K562 (cell line): ENCODE results near the gene KRTAP2-3. TPM values are rescaled to one million over a fixed set of nuclear protein-coding genes. Genes with fewer than 3 reads are reported as not detected.

ENCODE experiments used
- ARID2 ChIP-seq: fragments of 450-650 bp; IDR thresholded peaks from 2 replicates; pipeline ENCODE4 v1.6.1; 2017; ENCODE audit warnings: antibody characterized with exemption, mild to moderate bottlenecking
- ATF6 ChIP-seq: sonication (generic); formaldehyde crosslinking; IDR thresholded peaks from 2 replicates; pipeline ENCODE4 v1.4.0; 2020; ENCODE audit warnings: mild to moderate bottlenecking, missing genetic modification reagents
- CBX2 ChIP-seq: fragments of 200-600 bp; sonication (generic); IDR thresholded peaks from one replicate; pipeline ENCODE4 v1.6.1; 2012; ENCODE audit warnings: mild to moderate bottlenecking, low read length, inconsistent platforms; ENCODE audit not compliant: insufficient read depth, poor library complexity, severe bottlenecking
- CBX8 ChIP-seq: fragments of 200-600 bp; sonication (generic); IDR thresholded peaks from 2 replicates; pipeline ENCODE4 v1.6.1; 2012; ENCODE audit warnings: borderline replicate concordance, mixed run types, low read depth, mild to moderate bottlenecking, moderate library complexity, mixed read lengths, low read length, control low read depth, inconsistent platforms; ENCODE audit not compliant: poor library complexity, severe bottlenecking; ENCODE audit errors: extremely low read depth
- DPF2 ChIP-seq: fragments of 450-650 bp; IDR thresholded peaks from 2 replicates; pipeline ENCODE4 v1.6.1; 2016
- EWSR1 ChIP-seq: fragments of 450-650 bp; IDR thresholded peaks from 2 replicates; pipeline ENCODE4 v1.6.1; 2018; ENCODE audit warnings: borderline replicate concordance, mild to moderate bottlenecking, low read depth, moderate library complexity; ENCODE audit not compliant: partially characterized antibody
- GTF2E2 ChIP-seq: fragments of 200-800 bp; sonication (Bioruptor generic); IDR thresholded peaks from 2 replicates; pipeline ENCODE4 v1.6.1; 2016; ENCODE audit warnings: missing genetic modification characterization, missing compliant biosample characterization
- HNRNPUL1 ChIP-seq: fragments of 200-400 bp; formaldehyde crosslinking; IDR thresholded peaks from 2 replicates; pipeline ENCODE4 v1.6.1; 2017; ENCODE audit warnings: low read length
- MAZ ChIP-seq, 2 experiments: fragments of 450-650 bp in 1 of 2; sonication (generic) in 1 of 2; formaldehyde crosslinking; IDR thresholded peaks in 1 of 2; conservative IDR thresholded peaks in 1 of 2; 2 replicates each; pipeline versions ENCODE4 v1.4.0 to v1.5.0; 2020; ENCODE audit warnings: mild to moderate bottlenecking in 1 of 2, missing genetic modification reagents in 1 of 2
- NUFIP1 ChIP-seq: fragments of 450-650 bp; IDR thresholded peaks from 2 replicates; pipeline ENCODE4 v1.6.1; 2018; ENCODE audit not compliant: partially characterized antibody
- PBX2 ChIP-seq, 2 experiments: IDR thresholded peaks in 1 of 2; conservative IDR thresholded peaks in 1 of 2; 2 replicates each; pipeline ENCODE4 v1.6.1; 2016; ENCODE audit warnings: low read depth in 2 of 2, mild to moderate bottlenecking in 1 of 2, missing compliant biosample characterization in 1 of 2, missing genetic modification characterization in 1 of 2, moderate library complexity in 1 of 2
- WHSC1 ChIP-seq: IDR thresholded peaks from one replicate; pipeline ENCODE4 v1.6.1; 2012; ENCODE audit warnings: low read length, control low read depth, inconsistent platforms
- XRCC5 ChIP-seq: fragments of 200-400 bp; formaldehyde crosslinking; IDR thresholded peaks from 2 replicates; pipeline ENCODE4 v1.6.1; 2017; ENCODE audit warnings: low read depth, mild to moderate bottlenecking, low read length
- ZFP91 ChIP-seq: sonication (generic); formaldehyde crosslinking; IDR thresholded peaks from 2 replicates; pipeline ENCODE4 v1.8.0; 2022; ENCODE audit warnings: mild to moderate bottlenecking, missing genetic modification reagents
- polyA plus RNA-seq, 8 experiments: library from polyadenylated mRNA; depleted of rRNA in 4 of 8; stranded (reverse) in 5 of 8; unstranded in 3 of 8; fragments of >200 nt; fragmentation: Nextera tagmentation in 2 of 8; fragmentation: Illumina TruSeq in 1 of 8; extraction: Ambion mirVana in 2 of 8; extraction: Trizol in 1 of 8; gene quantifications; 2 replicates each; pipeline versions ENCODE4 v1.2.1 to v1.2.3, GENCODE V29; 2011 to 2014; ENCODE audit warnings: inconsistent platforms in 1 of 8, missing spikeins in 1 of 8
- total RNA-seq, 7 experiments: library from RNA; depleted of rRNA in 6 of 7; stranded (reverse); fragments of >200 nt in 6 of 7; fragmentation: Illumina TruSeq in 2 of 7; extraction: Trizol in 2 of 7; gene quantifications; 2 replicates each; pipeline versions ENCODE4 v1.2.1 to v1.2.3, GENCODE V29; 2011 to 2021; ENCODE audit warnings: low replicate concordance in 1 of 7
- TF ChIP-seq, protein P1 (sequence below): fragments of 450-650 bp; IDR thresholded peaks from 2 replicates; pipeline ENCODE4 v1.6.1; 2017; ENCODE audit warnings: mild to moderate bottlenecking, moderate library complexity
- TF ChIP-seq, protein P2 (sequence below): sonication (generic); formaldehyde crosslinking; IDR thresholded peaks from 2 replicates; pipeline ENCODE4 v1.8.1; 2023; ENCODE audit warnings: mild to moderate bottlenecking, missing genetic modification reagents

Gene KRTAP2-3
- total and polyA plus RNA-seq, 9 of the 15 experiments (the other 6 are each of a cell fraction or from before 2014, with no cell fraction given), result not detected

- TF ChIP-seq EWSR1, result no peak
- no peak for TF ChIP-seq CBX2
- TF ChIP-seq ATF6 (CRISPR knock-in tag), result no peak
- no peak for TF ChIP-seq ZFP91 (CRISPR knock-in tag)
- TF ChIP-seq DPF2, result peak; percentile 73
- TF ChIP-seq, protein P1, sequence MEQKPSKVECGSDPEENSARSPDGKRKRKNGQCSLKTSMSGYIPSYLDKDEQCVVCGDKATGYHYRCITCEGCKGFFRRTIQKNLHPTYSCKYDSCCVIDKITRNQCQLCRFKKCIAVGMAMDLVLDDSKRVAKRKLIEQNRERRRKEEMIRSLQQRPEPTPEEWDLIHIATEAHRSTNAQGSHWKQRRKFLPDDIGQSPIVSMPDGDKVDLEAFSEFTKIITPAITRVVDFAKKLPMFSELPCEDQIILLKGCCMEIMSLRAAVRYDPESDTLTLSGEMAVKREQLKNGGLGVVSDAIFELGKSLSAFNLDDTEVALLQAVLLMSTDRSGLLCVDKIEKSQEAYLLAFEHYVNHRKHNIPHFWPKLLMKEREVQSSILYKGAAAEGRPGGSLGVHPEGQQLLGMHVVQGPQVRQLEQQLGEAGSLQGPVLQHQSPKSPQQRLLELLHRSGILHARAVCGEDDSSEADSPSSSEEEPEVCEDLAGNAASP, result no peak
- no peak for TF ChIP-seq CBX8
- TF ChIP-seq MAZ (CRISPR knock-in tag; conservative IDR thresholded peaks at IDR 0.05 in 1 of 2, IDR thresholded peaks at IDR 0.05 in 1 of 2), result 0 out of 4 replicates have a peak, but pooled peaks of 1 of the 2 experiments have one; percentile 33
- TF ChIP-seq PBX2 (CRISPR knock-in tag; IDR thresholded peaks at IDR 0.05; ENCODE audit: low read depth), result no peak
- TF ChIP-seq PBX2 (tag; conservative IDR thresholded peaks at IDR 0.05; ENCODE audit: low read depth), result no peak
- no peak for TF ChIP-seq HNRNPUL1
- no peak for TF ChIP-seq GTF2E2 (tag)
- no peak for TF ChIP-seq WHSC1
- TF ChIP-seq XRCC5, result no peak
- TF ChIP-seq, protein P2, sequence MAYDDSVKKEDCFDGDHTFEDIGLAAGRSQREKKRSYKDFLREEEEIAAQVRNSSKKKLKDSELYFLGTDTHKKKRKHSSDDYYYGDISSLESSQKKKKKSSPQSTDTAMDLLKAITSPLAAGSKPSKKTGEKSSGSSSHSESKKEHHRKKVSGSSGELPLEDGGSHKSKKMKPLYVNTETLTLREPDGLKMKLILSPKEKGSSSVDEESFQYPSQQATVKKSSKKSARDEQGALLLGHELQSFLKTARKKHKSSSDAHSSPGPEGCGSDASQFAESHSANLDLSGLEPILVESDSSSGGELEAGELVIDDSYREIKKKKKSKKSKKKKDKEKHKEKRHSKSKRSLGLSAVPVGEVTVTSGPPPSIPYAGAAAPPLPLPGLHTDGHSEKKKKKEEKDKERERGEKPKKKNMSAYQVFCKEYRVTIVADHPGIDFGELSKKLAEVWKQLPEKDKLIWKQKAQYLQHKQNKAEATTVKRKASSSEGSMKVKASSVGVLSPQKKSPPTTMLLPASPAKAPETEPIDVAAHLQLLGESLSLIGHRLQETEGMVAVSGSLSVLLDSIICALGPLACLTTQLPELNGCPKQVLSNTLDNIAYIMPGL (CRISPR knock-in tag), result no peak
- no peak for TF ChIP-seq ARID2
- no peak for TF ChIP-seq NUFIP1
Measured at GRCh38 chr17:41065829-41066624, 6.1 kb upstream of the KRTAP2-3 start, which contains the start of gene KRTAP2-4 (continued).
